Left renal pelvis (tissue), 4 donors: ENCODE measurements around the gene PRDM10. TPM values are rescaled to one million over a fixed set of nuclear protein-coding genes. Genes with fewer than 3 reads are reported as not detected.
"Not testable (repeated sequence)": the region's sequence is repeated elsewhere in the genome, so short reads cannot be mapped to it uniquely, and the experiment has no call there.

Experiments
- DNase-seq, 4 donors: peaks; one replicate each; pipeline ENCODE4 v3.0.0-alpha.2; 2013; ENCODE audit warnings: low read depth in 4 of 4, low spot score in 3 of 4
- polyA plus RNA-seq, 4 donors: library from polyadenylated mRNA; unstranded; fragments of 120-200 nt; gene quantifications; one replicate each; pipeline ENCODE4 v1.2.1, GENCODE V29; 2013; ENCODE audit not compliant: insufficient read length in 4 of 4

PRDM10 gene
- polyA plus RNA-seq, result 10 to 100 TPM in 2 of 4 donors, 1 to 10 TPM in 2; 8.5 to 11.8 (median 10.1) TPM

DNA sequence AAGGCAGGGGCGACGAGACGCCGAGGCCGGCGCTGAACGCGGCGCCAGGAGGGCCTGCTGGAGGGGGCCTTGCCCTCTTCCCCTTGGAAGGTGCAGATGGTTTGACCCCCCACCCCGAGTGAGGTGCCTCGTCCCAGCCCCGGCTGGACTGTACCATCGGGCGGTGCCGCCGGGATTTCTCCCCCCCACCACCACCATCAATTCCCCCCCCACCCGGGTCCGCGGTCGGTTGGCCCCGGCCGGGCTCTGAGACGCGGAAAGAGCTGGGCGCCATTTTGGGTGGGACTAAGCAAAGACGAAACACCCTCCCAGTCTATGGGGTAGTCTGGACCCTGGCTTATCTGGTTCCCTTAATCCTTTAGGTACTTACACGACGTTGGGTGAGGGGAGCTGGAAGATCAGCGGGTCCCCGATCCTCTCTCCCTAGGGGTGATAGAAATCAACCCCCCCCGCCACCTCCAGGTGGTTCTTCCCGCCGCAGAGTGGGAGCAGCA is at the start of gene PRDM10:
TSS of gene PRDM10 (minus strand) at position 484 of the 494 bp plus-strand sequence. CDS start 41,871 bp downstream, outside the sequence.
- peak in 3 of 4 donors; percentile 88 to 89 (median 89) for DNase-seq

DNA sequence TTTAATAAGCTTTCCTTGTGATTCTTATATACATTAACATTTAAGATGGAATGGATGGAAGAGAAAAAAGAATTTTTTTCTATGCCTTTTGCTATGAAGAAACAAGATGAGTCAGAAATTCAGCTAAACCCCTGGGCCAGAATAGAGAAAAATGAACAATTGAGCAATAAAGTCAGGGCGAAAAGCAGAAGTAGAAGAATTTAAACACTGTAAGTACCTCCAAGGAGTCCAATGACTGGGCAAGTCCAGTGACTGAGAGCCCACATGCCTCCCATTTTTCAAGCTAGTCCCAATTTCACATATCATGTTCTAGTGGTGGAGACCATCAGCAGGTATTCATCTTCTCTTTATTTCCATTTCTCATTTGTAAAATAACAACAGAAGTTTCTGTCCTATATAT is 48.4 kb upstream of the PRDM10 start:
- no peak for DNase-seq

GRCh38 chr11:130050257-130050656 is 47.6 kb upstream of the PRDM10 start:
- no peak for DNase-seq

- no peak for DNase-seq
These were observed 46.7 kb upstream of the PRDM10 start for GRCh38 chr11:130049328-130049771.

- no peak for DNase-seq
These were observed 44.5 kb upstream of the PRDM10 start for GRCh38 chr11:130047141-130047540.

- no peak for DNase-seq
These were observed 40.9 kb upstream of the PRDM10 start for GRCh38 chr11:130043575-130043974.

DNA sequence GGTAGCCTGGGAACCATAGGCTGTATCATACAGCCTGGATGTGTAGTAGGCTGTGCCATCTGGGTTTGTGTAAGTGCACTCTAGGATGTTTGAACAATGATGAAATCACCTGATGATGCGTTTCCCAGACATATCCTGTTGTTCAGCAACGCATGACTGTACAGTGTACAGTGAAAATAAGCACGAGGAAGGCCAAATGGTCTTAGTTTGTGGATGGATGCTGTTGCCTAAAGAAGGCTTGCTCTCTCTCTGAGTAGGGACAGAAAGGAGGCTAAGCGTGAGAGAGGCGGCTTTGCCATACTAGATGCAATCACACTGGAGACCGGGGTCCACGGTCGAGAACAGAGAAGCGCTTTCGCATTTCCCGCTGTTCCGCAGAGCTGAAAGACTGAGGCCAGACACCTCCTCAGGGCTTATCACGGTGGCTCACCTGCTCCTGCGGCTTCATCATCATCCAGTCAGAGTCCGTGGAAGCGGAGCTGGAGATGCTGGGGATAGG is 39.5 kb upstream of the PRDM10 start:
- no peak for DNase-seq

GRCh38 chr11:130040281-130040940 is 37.8 kb upstream of the PRDM10 start:
- DNase-seq, result no peak

GRCh38 chr11:130037881-130038585 is 35.4 kb upstream of the PRDM10 start:
- DNase-seq, result no peak

DNA sequence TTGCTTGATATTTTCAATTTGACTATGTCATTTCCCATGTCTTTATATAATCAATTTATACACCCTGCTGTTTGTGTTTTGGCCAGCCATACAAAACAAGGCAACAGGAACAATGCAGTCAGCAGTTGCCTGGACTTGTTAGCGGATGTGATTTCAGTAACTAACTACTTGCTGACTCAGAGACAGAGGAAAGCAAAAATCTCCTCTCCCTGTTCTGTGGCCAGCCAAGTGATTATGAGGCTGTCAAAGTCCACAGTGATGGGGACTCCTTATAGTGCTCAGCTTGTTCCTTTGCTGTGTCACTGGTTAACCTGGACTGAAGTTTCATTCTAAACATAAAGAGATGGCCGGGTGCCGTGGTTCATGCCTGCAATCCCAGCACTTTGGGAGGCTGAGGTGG is 34.4 kb upstream of the PRDM10 start:
- no peak for DNase-seq

DNA sequence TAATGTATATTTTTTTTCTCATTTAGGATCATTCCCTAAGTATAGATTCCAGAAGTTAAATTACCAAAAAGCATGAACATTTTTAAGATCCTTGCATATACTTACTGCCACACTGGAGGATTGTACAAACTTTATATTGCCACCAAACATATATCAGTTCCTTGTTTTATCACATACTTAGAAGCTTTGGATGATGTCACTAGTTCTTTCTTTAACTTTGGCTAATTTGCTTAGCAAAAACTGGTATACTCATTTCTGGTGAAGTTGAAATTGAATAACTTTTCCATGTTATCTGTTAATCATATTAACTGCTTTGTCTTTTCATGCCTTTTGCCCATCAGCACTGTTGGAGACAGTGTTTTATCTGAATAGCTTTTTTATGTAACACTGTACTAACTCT is 31.6 kb upstream of the PRDM10 start:
- DNase-seq, result no peak

DNA sequence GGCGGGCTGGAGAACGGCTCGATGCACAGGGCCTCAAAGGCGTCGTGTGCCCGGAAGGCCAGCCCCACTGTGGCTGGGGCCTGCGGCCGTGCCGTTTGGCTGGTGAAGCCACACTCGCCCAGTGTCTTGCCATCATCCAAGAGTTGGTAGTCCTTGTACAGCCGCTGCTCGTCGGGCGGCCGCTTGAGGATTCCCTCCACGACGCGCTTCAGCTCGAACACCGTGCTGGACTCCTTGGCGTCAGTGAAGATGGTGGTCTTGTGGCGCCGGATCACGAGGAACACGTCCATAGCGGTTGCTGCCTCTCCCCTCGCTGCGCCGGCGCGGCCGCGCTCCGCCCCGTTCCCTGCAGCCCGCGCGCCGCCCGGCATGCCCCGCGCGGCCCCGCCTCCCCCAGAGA is 30.3 kb upstream of the PRDM10 start:
- no peak for DNase-seq

DNA sequence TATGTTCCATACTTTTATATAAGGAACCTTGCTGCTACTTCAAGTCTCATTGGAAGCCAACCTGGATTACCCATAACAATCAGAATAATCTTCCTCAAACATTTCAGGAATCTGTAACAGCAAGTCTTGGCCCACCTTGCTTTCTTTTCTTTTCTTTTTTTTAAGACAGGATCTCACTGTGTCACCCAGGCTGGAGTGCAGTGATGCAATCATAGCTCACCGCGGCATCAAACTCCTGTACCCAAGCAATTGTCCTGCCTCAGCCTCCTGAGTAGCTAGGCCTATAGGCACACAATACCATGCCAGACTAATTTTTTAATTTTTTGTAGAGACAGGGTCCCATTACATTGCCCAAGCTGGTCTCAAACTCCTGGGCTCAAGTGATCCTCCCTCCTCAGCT is 29.3 kb upstream of the PRDM10 start:
- no peak for DNase-seq

DNA sequence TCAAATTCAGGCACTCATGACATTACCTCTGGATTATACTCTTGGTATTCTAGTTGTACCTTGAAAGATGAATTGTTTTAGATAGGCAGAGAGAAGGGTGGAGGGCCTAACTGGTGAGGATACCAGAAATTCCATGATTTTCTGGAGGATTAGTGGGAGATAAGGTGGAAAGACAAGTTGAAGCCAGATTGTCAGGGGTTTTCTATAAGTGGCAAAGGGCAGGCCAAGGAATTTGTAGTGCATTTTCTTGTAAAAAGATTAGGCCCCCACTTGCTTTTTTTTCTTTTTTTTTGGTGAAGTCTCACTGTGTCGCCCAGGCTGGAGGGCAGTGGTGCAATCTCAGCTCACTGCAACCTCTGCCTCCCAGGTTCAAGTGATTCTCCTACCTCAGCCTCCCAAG is 28.4 kb upstream of the PRDM10 start:
- DNase-seq, result no peak

GRCh38 chr11:130029137-130029536 is 26.5 kb upstream of the PRDM10 start:
- no peak for DNase-seq

GRCh38 chr11:130025371-130025770 is 22.7 kb upstream of the PRDM10 start:
- DNase-seq, result no peak

DNA sequence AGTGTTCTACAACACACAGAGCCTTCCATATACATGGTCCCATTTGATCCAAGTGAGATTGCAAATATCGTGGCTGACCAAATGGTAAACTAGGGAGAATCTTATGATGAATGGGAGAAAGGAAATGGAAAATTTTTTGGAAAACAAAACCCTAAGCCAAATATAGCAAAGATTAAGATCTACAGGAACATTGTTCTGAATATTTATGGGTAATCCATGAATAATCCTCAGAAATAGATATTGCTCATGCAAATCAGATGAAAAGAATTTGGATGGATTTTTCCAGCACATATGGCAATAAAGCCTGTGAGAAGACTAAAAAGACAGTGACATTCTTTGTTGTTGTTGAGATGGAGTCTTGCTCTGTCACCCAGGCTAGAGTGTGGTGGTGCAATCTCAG is 21.7 kb upstream of the PRDM10 start:
- no peak for DNase-seq

DNA sequence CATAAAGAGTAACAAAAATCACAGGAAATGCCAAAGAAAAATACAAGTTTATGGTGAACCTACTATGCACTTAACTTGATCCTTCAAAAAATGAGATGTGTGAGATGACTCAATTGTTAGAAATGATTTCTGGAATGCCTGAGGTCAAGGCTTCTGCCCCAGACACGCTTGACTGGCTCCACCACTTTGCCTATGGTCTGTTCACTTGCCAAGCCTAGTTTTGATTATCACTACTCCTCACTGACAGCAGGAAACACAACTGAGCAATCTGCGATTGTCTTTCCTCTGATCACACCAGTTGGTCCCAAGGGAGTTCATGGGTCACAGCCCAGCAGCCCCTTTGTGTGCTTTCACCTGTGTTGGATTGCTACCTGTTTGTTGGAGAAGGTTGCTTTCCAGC is 20.6 kb upstream of the PRDM10 start:
- DNase-seq, result no peak

- no peak for DNase-seq
These were observed 20.2 kb upstream of the PRDM10 start for GRCh38 chr11:130022799-130023198.

DNA sequence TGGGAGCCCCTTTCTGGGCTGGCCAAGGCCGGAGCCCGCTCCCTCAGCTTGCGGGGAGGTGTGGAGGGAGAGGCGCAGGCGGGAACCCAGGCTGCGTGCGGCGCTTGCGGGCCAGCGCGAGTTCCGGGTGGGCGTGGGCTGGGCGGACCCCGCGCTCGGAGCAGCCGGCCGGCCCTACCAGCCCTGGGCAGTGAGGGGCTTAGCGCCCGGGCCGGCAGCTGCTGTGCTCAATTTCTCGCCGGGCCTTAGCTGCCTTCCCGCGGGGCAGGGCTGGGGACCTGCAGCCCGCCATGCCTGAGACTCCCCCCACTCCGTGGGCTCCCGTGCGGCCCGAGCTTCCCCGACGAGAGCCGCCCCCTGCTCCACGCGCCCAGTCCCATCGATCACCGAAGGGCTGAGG is 19.0 kb upstream of the PRDM10 start:
- DNase-seq, result not testable (repeated sequence)

DNA sequence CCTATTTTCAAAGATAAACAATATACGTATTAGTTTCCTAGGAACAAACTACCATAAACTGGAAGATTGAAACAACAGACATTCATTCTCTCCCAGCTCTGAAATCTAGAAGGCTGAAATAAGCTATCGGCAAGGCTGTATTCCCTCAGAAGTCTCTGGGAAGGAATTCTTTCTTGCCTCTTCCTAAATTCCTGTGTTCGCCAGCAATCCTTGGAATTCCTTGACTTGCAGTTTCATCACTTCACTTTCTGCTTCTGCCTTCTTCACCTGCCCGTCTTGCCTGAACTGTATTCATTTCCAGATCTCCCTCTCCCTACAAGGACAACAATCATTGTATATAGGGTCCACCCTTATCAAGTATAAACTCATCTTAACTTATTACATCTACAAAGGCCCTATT is 17.7 kb upstream of the PRDM10 start:
- no peak for DNase-seq

- not testable (repeated sequence) for DNase-seq
These were observed 13.2 kb upstream of the PRDM10 start for GRCh38 chr11:130015846-130016245.
